ENCODE data around the gene SPECC1.

DNA sequence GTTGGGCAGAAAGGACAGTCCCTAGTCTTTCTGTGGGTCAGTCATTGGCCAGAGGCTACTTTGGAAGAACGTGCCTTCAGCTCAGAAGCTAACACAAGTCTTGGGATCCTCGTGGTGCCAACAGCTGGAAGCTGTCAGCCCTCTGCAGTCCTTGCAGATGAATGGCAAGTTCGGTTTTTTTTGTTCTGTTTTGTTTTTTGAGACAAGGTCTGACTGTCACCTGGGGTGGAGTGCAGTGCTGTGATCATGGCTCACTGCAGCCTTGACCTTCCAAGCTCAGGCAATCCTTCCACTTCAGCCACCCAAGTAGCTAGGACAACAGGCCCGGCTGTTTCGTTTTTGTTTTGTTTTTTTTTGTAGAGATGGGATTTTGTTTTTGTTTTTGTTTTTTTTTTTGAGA is 149.4 kb downstream of the SPECC1 start:
- TF ChIP-seq POLR2A (IDR thresholded peaks at IDR 0.05; ENCODE audit: low read length) (no peak), GATA1 (IDR thresholded peaks at IDR 0.05; ENCODE audit: low read depth, low read length) (no peak)

Data from erythroblast (primary cell).